ENCODE results near the gene BPIFB3.

- TF ChIP-seq CTCF (IDR thresholded peaks at IDR 0.05) (no peak), POLR2A (IDR thresholded peaks at IDR 0.05) (no peak)
Measured at GRCh38 chr20:33063271-33063670, 9.6 kb downstream of the BPIFB3 start.

Data from uterus (tissue), 2 donors.